ENCODE measurements around the gene CASP10.

DNA sequence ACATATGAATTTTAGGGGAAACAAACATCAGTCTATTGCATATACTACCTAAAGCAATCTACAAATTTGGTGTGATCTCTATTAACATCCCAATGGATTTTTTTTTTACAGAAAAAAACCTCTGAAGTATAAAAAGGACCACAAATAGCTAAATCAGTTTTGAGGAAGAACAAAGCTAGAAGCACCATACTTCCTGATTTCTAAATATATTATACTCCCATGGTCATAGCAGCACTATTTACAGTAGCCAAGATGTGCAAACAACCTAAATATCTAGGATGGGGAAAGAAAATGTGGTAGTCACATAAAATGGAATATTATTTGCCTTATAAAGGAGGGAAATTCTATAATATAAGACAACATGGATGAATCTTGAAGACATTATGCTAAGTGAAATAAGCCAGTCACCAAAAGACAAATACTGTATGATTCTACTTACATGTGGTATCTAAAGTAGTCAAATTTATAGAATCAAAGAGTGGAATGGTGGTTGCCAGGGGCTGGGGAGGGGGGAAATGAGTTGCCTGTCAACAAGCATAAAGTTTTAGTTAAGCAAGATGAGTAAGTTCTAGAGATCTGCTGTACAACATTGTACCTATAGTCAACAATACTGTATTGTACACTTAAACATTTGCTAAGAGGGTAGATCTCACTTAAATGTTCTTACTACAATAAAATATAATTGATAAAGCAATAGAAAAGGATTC is 59.8 kb downstream of the CASP10 start:
- TF ChIP-seq, protein P1, sequence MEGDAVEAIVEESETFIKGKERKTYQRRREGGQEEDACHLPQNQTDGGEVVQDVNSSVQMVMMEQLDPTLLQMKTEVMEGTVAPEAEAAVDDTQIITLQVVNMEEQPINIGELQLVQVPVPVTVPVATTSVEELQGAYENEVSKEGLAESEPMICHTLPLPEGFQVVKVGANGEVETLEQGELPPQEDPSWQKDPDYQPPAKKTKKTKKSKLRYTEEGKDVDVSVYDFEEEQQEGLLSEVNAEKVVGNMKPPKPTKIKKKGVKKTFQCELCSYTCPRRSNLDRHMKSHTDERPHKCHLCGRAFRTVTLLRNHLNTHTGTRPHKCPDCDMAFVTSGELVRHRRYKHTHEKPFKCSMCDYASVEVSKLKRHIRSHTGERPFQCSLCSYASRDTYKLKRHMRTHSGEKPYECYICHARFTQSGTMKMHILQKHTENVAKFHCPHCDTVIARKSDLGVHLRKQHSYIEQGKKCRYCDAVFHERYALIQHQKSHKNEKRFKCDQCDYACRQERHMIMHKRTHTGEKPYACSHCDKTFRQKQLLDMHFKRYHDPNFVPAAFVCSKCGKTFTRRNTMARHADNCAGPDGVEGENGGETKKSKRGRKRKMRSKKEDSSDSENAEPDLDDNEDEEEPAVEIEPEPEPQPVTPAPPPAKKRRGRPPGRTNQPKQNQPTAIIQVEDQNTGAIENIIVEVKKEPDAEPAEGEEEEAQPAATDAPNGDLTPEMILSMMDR (IDR thresholded peaks at IDR 0.05): no peak
- TF ChIP-seq EP300 (IDR thresholded peaks at IDR 0.05; ENCODE audit: borderline replicate concordance in 1 of 2, low read depth in 1 of 2, low read length in 1 of 2) (no peak), FOXM1 (IDR thresholded peaks at IDR 0.05; ENCODE audit: low read depth) (no peak)
- TF ChIP-seq, protein P2, sequence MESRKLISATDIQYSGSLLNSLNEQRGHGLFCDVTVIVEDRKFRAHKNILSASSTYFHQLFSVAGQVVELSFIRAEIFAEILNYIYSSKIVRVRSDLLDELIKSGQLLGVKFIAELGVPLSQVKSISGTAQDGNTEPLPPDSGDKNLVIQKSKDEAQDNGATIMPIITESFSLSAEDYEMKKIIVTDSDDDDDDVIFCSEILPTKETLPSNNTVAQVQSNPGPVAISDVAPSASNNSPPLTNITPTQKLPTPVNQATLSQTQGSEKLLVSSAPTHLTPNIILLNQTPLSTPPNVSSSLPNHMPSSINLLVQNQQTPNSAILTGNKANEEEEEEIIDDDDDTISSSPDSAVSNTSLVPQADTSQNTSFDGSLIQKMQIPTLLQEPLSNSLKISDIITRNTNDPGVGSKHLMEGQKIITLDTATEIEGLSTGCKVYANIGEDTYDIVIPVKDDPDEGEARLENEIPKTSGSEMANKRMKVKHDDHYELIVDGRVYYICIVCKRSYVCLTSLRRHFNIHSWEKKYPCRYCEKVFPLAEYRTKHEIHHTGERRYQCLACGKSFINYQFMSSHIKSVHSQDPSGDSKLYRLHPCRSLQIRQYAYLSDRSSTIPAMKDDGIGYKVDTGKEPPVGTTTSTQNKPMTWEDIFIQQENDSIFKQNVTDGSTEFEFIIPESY (IDR thresholded peaks at IDR 0.05; ENCODE audit: borderline replicate concordance, low read depth): no peak

Data from SK-N-SH (cell line).